ENCODE data around the gene SLC50A1. TPM values are rescaled to one million over a fixed set of nuclear protein-coding genes. Genes with fewer than 3 reads are reported as not detected.
"Not testable (repeated sequence)": the region's sequence is repeated elsewhere in the genome, so short reads cannot be mapped to it uniquely, and the experiment has no call there.

The SLC50A1 gene
- total RNA-seq, 1 experiment from 2014 or later = 56.5 TPM

DNA sequence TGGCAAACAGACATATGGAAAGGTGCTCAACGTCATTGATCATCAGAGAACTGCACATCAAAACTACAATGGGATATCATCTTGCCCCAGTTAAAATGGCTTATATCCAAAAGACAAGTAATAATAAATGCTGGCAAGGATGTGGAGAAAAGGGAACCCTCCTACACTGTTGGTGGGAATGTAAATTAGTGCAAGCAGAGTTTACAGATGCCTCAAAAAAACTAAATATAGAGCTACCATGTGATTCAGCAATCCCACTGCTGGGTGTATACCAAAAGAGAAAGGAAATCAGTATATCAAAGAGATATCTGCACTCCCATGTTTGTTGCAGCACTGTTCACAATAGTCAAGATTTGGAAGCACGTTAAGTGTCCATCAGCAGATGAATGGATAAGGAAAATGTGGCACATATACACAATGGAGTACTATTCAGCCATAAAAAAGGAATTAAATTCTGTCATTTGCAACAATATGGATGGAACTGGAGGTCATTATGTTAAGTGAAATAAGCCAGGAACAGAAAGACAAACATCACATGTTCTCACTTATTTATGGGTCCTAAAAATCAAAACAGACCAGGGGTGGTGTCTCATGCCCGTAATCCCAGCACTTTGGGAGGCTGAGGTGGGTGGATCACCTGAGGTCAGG is 20.5 kb downstream of the SLC50A1 start:
- not testable (repeated sequence) for H3K4me3 ChIP-seq (ENCODE audit: low read length); H3K9ac ChIP-seq (ENCODE audit: low read length); DNase-seq; H4K20me1 ChIP-seq (ENCODE audit: insufficient read depth, low read depth, low read length); H2AFZ ChIP-seq (ENCODE audit: low read length); H3K27me3 ChIP-seq (ENCODE audit: low read length); H3K27ac ChIP-seq (ENCODE audit: low read length); H3K4me2 ChIP-seq (ENCODE audit: low read depth, low read length, poor library complexity, severe bottlenecking); H3K79me2 ChIP-seq (ENCODE audit: low read length); H3K9me2 ChIP-seq (replicated peaks; ENCODE audit: insufficient read depth, low read length); H3K9me3 ChIP-seq (ENCODE audit: low read length); H3K36me3 ChIP-seq (ENCODE audit: insufficient read depth, low read length)
- peaks cover 12% of the 10 kb centered on the region for H3K4me1 ChIP-seq (ENCODE audit: low read length)

DNA sequence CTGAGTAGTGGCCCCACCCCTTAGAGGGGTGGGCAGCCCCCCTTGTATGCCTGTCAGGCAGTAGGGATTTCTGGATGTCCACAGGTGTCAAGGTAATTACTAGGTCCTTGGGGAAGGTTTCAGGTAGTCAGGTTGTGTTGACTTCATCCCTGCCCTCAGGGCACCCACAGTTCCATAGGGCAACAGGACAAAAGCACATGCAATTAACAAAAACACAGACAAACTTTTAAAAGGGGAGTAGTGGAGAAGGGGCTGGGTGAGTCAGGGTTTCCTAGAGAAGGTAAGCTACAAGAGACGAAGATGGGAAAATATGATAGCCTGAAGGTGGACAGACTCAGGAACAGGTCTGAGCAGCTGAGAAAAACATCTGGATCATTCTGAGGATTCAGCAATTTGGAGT is 23.3 kb downstream of the SLC50A1 start:
- Histone ChIP-seq H3K9me2 (replicated peaks; ENCODE audit: insufficient read depth, low read length) (no peaks in the 10 kb centered on the region), H3K27ac (ENCODE audit: low read length) (no peak overlapping the region), H3K4me1 (ENCODE audit: low read length) (peaks cover 12% of the 10 kb centered on the region), H2AFZ (ENCODE audit: low read length) (no peak overlapping the region), H3K4me2 (ENCODE audit: low read depth, low read length, poor library complexity, severe bottlenecking) (no peak overlapping the region), H3K4me3 (ENCODE audit: low read length) (no peak overlapping the region), H4K20me1 (ENCODE audit: insufficient read depth, low read depth, low read length) (no peaks in the 10 kb centered on the region), H3K36me3 (ENCODE audit: insufficient read depth, low read length) (no peaks in the 10 kb centered on the region), H3K79me2 (ENCODE audit: low read length) (no peaks in the 10 kb centered on the region), H3K9me3 (ENCODE audit: low read length) (no peaks in the 10 kb centered on the region), H3K9ac (ENCODE audit: low read length) (no peak overlapping the region), H3K27me3 (ENCODE audit: low read length) (no peaks in the 10 kb centered on the region)
- no peak for DNase-seq

DNA sequence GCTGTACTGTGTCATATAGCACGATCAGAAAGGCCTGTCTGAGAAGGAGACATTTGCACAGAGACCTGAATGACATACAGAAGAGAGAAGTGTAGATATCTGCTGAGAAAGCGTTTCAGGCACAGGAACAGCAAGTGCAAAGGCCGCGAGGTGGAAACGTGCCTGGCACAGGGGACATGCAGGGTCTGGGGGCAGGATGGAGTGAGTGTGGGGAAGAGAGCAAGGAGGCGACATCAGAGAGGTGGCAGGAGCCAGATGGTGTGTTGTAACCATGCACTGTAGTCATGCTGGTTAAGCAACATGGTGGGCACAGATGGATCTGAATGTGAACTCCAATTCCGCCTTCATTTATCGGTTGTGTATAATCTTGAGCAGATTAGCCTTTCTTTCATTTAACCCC is 24.5 kb downstream of the SLC50A1 start:
- Histone ChIP-seq H3K36me3 (ENCODE audit: insufficient read depth, low read length) (no peaks in the 10 kb centered on the region), H3K4me2 (ENCODE audit: low read depth, low read length, poor library complexity, severe bottlenecking) (no peak overlapping the region), H3K27ac (ENCODE audit: low read length) (no peak overlapping the region), H3K4me1 (ENCODE audit: low read length) (peaks cover 10% of the 10 kb centered on the region), H2AFZ (ENCODE audit: low read length) (no peak overlapping the region), H4K20me1 (ENCODE audit: insufficient read depth, low read depth, low read length) (no peaks in the 10 kb centered on the region), H3K79me2 (ENCODE audit: low read length) (no peaks in the 10 kb centered on the region), H3K27me3 (ENCODE audit: low read length) (no peaks in the 10 kb centered on the region), H3K9ac (ENCODE audit: low read length) (no peak overlapping the region), H3K4me3 (ENCODE audit: low read length) (no peak overlapping the region), H3K9me3 (ENCODE audit: low read length) (no peaks in the 10 kb centered on the region), H3K9me2 (replicated peaks; ENCODE audit: insufficient read depth, low read length) (no peaks in the 10 kb centered on the region)
- DNase-seq = no peak

DNA sequence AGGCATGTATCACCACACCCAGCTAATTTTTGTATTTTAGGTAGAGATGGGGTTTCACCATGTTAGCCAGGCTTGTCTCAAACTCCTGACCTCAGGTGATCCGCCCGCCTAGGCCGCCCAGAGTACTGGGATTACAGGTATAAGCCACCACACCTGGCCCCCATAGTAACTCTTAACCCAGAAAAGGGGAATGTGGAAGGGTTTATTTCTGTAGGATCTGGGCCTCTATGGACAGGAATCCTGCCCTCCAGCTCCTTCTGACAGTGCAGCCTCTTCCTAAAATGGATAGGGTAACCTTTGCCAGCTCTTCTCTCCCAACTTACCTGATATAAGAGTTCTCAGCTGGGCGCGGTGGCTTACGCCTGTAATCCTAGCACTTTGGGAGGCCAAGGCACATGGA is 27.0 kb downstream of the SLC50A1 start:
- H3K4me2 ChIP-seq (ENCODE audit: low read depth, low read length, poor library complexity, severe bottlenecking); H3K27ac ChIP-seq (ENCODE audit: low read length): not testable (repeated sequence)

DNA sequence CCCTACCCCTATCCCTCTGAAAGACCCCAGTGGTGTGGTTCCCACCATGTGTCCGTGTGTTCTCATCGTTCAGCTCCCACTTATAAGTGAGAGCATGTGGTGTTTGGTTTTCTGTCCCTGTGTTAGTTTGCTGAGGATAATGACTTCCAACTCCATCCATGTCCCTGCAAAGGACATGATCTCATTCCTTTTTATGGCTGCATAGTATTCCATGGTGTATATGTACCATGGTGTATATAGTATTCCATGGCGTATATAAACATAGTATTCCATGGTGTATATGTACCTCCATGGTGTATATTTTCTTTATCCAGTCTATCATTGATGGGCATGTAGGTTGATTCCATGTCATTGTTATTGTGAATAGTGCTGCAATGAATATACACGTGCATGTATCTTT is 28.1 kb downstream of the SLC50A1 start:
- not testable (repeated sequence) for H3K4me3 ChIP-seq (ENCODE audit: low read length); H3K27ac ChIP-seq (ENCODE audit: low read length); H3K36me3 ChIP-seq (ENCODE audit: insufficient read depth, low read length); H3K79me2 ChIP-seq (ENCODE audit: low read length); H3K9ac ChIP-seq (ENCODE audit: low read length); H3K9me3 ChIP-seq (ENCODE audit: low read length); DNase-seq; H3K9me2 ChIP-seq (replicated peaks; ENCODE audit: insufficient read depth, low read length); H3K4me2 ChIP-seq (ENCODE audit: low read depth, low read length, poor library complexity, severe bottlenecking); H4K20me1 ChIP-seq (ENCODE audit: insufficient read depth, low read depth, low read length); H2AFZ ChIP-seq (ENCODE audit: low read length); H3K27me3 ChIP-seq (ENCODE audit: low read length)
- H3K4me1 ChIP-seq (ENCODE audit: low read length) = peaks cover 15% of the 10 kb centered on the region

More for the DNA sequence above, 27.0 kb downstream of the SLC50A1 start:
- H4K20me1 ChIP-seq (ENCODE audit: insufficient read depth, low read depth, low read length); H3K79me2 ChIP-seq (ENCODE audit: low read length); H3K9ac ChIP-seq (ENCODE audit: low read length); H3K9me2 ChIP-seq (replicated peaks; ENCODE audit: insufficient read depth, low read length); H3K27me3 ChIP-seq (ENCODE audit: low read length); H3K4me3 ChIP-seq (ENCODE audit: low read length); DNase-seq; H2AFZ ChIP-seq (ENCODE audit: low read length); H3K9me3 ChIP-seq (ENCODE audit: low read length); H3K36me3 ChIP-seq (ENCODE audit: insufficient read depth, low read length): not testable (repeated sequence)
- H3K4me1 ChIP-seq (ENCODE audit: low read length) = peaks cover 13% of the 10 kb centered on the region

DNA sequence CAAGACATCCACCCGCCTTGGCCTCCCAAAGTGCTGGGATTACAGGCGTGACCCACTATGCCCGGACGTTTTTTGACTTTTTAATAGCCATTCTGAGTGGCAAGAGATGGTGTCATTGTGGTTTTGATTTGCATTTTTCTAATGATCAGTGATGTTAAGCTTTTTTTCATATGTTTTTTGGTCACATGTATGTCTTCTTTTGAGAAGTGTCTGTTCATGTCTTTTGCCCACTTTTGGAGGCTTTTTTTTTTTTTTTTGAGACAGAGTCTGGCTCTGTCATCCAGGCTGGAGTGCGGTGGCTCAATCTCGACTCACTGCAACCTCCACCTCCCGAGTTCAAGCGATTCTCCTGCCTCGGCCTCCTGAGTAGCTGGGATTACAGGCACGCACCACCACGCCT is 29.0 kb downstream of the SLC50A1 start:
- H3K4me1 ChIP-seq (ENCODE audit: low read length) = peaks cover 15% of the 10 kb centered on the region
- H3K9ac ChIP-seq (ENCODE audit: low read length); H3K27ac ChIP-seq (ENCODE audit: low read length); H3K79me2 ChIP-seq (ENCODE audit: low read length); H3K27me3 ChIP-seq (ENCODE audit: low read length); H3K4me3 ChIP-seq (ENCODE audit: low read length); H2AFZ ChIP-seq (ENCODE audit: low read length); H3K9me3 ChIP-seq (ENCODE audit: low read length); H3K4me2 ChIP-seq (ENCODE audit: low read depth, low read length, poor library complexity, severe bottlenecking); H3K36me3 ChIP-seq (ENCODE audit: insufficient read depth, low read length); H4K20me1 ChIP-seq (ENCODE audit: insufficient read depth, low read depth, low read length); H3K9me2 ChIP-seq (replicated peaks; ENCODE audit: insufficient read depth, low read length); DNase-seq: not testable (repeated sequence)

DNA sequence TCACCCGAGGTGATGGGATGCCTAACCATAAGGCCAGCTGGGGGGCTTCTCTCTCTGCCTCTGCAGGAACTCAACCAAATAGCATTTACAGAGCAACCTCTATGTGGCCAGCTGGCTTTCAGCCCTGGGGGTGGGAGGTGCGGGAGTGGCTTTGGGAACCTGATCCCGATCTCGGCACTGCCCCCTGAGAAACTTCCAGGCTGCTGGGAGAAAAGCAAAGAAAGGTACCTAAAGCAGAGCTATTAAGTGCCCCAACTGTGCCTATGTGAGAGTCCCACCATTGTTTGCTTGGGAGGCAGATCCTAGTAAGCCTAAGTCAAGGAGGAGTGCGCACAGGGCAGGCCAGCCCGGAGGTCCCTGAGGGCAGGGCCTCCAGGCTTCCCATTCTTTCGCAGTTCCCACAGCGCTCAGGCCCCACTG is 30.4 kb downstream of the SLC50A1 start:
- Histone ChIP-seq H3K4me2 (ENCODE audit: low read depth, low read length, poor library complexity, severe bottlenecking) (no peak overlapping the region), H3K27me3 (ENCODE audit: low read length) (no peaks in the 10 kb centered on the region), H3K27ac (ENCODE audit: low read length) (no peak overlapping the region), H3K9me2 (replicated peaks; ENCODE audit: insufficient read depth, low read length) (no peaks in the 10 kb centered on the region), H3K79me2 (ENCODE audit: low read length) (no peaks in the 10 kb centered on the region), H2AFZ (ENCODE audit: low read length) (no peak overlapping the region), H4K20me1 (ENCODE audit: insufficient read depth, low read depth, low read length) (no peaks in the 10 kb centered on the region), H3K36me3 (ENCODE audit: insufficient read depth, low read length) (peaks cover 9% of the 10 kb centered on the region; the same call in 1 of the 2 replicates), H3K4me3 (ENCODE audit: low read length) (no peak overlapping the region), H3K9ac (ENCODE audit: low read length) (no peak overlapping the region), H3K9me3 (ENCODE audit: low read length) (no peaks in the 10 kb centered on the region), H3K4me1 (ENCODE audit: low read length) (peaks cover 11% of the 10 kb centered on the region)
- DNase-seq = no peak

DNA sequence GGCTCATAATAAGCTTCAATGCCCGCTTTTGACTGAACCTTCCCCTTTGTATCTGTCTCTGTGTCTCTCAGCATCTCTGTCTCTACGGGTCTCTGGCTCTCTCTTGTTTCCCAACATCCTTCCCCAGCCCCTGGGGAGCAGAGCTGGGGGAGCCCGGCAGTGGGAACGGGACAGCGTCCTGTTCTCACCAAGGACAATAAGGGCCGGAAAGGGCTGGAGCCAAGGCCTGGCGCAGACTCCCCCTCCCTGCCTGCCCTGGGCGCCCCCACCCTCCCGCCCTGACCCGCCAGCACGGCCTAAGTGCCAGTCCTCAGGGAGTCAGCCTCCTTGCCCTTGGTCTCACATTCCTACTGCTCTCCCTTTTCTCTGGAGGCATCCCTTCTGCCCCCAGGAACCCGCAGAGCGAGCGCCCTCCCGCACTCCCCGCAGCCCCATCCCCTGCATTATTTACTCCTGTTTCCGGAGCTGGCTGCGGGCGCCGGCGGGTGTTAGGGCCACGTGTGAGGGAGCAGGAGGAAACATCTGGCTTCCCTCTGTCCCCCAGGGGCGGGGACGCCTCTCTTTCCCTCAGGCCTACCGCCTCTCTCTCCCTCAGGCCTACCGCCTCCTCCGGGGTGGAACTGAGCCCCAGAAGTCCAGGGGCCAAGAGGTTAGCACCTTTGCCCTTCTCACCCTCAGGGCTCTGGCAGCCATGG is 31.0 kb downstream of the SLC50A1 start:
- Histone ChIP-seq H3K4me2 (ENCODE audit: low read depth, low read length, poor library complexity, severe bottlenecking) (peak overlapping the region; percentile 73), H3K4me1 (ENCODE audit: low read length) (peaks cover 14% of the 10 kb centered on the region), H4K20me1 (ENCODE audit: insufficient read depth, low read depth, low read length) (no peaks in the 10 kb centered on the region), H3K4me3 (ENCODE audit: low read length) (peak overlapping the region; percentile 60; the same call in 1 of the 2 replicates), H3K9me2 (replicated peaks; ENCODE audit: insufficient read depth, low read length) (no peaks in the 10 kb centered on the region), H3K36me3 (ENCODE audit: insufficient read depth, low read length) (peaks cover 9% of the 10 kb centered on the region; the same call in 1 of the 2 replicates), H2AFZ (ENCODE audit: low read length) (peak overlapping the region; percentile 63; the same call in 1 of the 2 replicates), H3K9ac (ENCODE audit: low read length) (peak overlapping the region; percentile 64), H3K27me3 (ENCODE audit: low read length) (no peaks in the 10 kb centered on the region), H3K79me2 (ENCODE audit: low read length) (peaks cover 4% of the 10 kb centered on the region; the same call in 1 of the 2 replicates), H3K27ac (ENCODE audit: low read length) (no peak overlapping the region), H3K9me3 (ENCODE audit: low read length) (no peaks in the 10 kb centered on the region)
- peak; percentile 44 for DNase-seq

Data from Karpas-422 (cell line).